Ascending aorta (tissue), 2 donors: ENCODE data around the gene SCN1B. TPM values are rescaled to one million over a fixed set of nuclear protein-coding genes. Genes with fewer than 3 reads are reported as not detected.
"Not testable (repeated sequence)": the region's sequence is repeated elsewhere in the genome, so short reads cannot be mapped to it uniquely, and the experiment has no call there.

Experiments used
- DNase-seq, 2 donors: peaks; one replicate each; pipeline ENCODE4 v3.0.0-alpha.2; 2019; ENCODE audit warnings: low spot score in 2 of 2
- H3K27ac ChIP-seq, 2 donors: fragments of 200-600 bp; sonication (generic); one replicate each; pipeline ENCODE4 v1.5.1; 2016 to 2017; ENCODE audit warnings: mild to moderate bottlenecking in 1 of 2
- H3K27me3 ChIP-seq: fragments of 200-600 bp; sonication (generic); one replicate; pipeline ENCODE4 v1.5.1; 2017
- H3K36me3 ChIP-seq, 2 donors: fragments of 200-600 bp; sonication (generic); one replicate each; pipeline ENCODE4 v1.5.1; 2016
- H3K4me1 ChIP-seq, 2 donors: fragments of 200-600 bp; sonication (generic); one replicate each; pipeline ENCODE4 v1.5.1; 2016 to 2017; ENCODE audit warnings: mild to moderate bottlenecking in 1 of 2
- H3K4me3 ChIP-seq, 2 donors: fragments of 200-600 bp; sonication (generic); one replicate each; pipeline ENCODE4 v1.5.1; 2016 to 2017; ENCODE audit warnings: mild to moderate bottlenecking in 1 of 2
- H3K9me3 ChIP-seq, 2 donors: fragments of 200-600 bp; sonication (generic); one replicate each; pipeline ENCODE4 v1.5.1; 2016
- intact Hi-C: fragments of 100-400 bp; cut with DNase I; formaldehyde crosslinking; loops from one replicate; pipeline ENCODE4 v1.15.1; 2023
- total RNA-seq: library from RNA; depleted of rRNA; stranded (reverse); fragments of >200 nt; gene quantifications from one replicate; pipeline ENCODE4 v1.1.0, GENCODE V29; 2016
- TF ChIP-seq, protein P1 (sequence below), 3 experiments: fragments of 200-600 bp in 2 of 3; fragments of 450-650 bp in 1 of 3; sonication (generic) in 2 of 3; IDR thresholded peaks; one replicate each; pipeline ENCODE4 v1.5.1; 2016 to 2019; ENCODE audit warnings: antibody characterized with exemption in 3 of 3, mild to moderate bottlenecking in 1 of 3, moderate library complexity in 1 of 3

Gene SCN1B
- total RNA-seq, 1 donor from 2014 or later = 20.8 TPM

GRCh38 chr19:35013820-35014754 is 16.2 kb upstream of the SCN1B start:
- TF ChIP-seq, protein P1, sequence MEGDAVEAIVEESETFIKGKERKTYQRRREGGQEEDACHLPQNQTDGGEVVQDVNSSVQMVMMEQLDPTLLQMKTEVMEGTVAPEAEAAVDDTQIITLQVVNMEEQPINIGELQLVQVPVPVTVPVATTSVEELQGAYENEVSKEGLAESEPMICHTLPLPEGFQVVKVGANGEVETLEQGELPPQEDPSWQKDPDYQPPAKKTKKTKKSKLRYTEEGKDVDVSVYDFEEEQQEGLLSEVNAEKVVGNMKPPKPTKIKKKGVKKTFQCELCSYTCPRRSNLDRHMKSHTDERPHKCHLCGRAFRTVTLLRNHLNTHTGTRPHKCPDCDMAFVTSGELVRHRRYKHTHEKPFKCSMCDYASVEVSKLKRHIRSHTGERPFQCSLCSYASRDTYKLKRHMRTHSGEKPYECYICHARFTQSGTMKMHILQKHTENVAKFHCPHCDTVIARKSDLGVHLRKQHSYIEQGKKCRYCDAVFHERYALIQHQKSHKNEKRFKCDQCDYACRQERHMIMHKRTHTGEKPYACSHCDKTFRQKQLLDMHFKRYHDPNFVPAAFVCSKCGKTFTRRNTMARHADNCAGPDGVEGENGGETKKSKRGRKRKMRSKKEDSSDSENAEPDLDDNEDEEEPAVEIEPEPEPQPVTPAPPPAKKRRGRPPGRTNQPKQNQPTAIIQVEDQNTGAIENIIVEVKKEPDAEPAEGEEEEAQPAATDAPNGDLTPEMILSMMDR (IDR thresholded peaks at IDR 0.05) = no peak
- intact Hi-C loops = loop anchor here (1.0 kb wide), 1 partner anchor 41 kb away; no protein-coding TSS in a partner anchor
- H3K36me3 ChIP-seq = peaks cover 72 to 84% of the 10 kb centered on the region in 2 donors
- no peak overlapping the region for H3K27ac ChIP-seq
- peaks cover 0 to 4% of the 10 kb centered on the region in 2 donors for H3K4me1 ChIP-seq
- H3K4me3 ChIP-seq = no peak overlapping the region
- no peak for DNase-seq
- no peaks in the 10 kb centered on the region for H3K9me3 ChIP-seq
- no peaks in the 10 kb centered on the region for H3K27me3 ChIP-seq

- H3K4me1 ChIP-seq, H3K27ac ChIP-seq, H3K9me3 ChIP-seq, H3K4me3 ChIP-seq, intact Hi-C loops, H3K27me3 ChIP-seq, DNase-seq: not testable (repeated sequence)
- H3K36me3 ChIP-seq = peaks cover 72 to 84% of the 10 kb centered on the region in 2 donors
Observed at GRCh38 chr19:35014774-35015173, 15.5 kb upstream of the SCN1B start.

DNA sequence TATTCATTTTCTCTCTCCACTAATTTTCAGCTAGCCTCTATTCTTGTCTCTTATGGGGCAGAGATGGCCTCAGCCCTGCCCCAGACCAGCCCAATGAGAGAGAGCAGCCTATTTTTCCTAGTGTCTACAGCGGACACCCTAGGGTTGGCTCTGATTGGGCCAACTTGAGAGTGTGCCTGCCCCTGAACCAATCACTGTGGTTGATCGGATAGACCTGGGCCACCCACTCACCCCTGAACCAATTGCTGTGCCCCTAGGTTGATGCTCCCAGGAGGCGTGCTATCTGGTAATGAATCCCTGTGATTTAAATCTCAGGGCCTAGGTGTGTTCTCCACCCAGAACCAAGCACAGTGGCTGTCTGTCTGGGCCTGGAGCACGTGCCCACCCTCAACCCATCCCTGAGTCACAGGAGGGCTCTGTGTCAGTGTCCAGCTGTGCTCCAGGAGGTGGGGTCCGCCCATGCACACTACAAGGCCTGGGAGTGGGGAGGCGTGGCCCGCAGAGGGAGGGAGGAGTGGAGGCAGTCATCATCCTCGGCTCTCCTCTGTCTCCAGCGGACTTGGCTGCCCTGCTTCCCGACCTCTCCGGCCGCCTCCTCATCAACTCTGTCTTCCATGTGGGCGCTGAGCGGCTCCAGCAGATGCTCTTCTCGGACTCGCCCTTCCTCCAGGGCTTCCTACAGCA is 14.9 kb upstream of the SCN1B start:
- Histone ChIP-seq H3K27me3 (no peaks in the 10 kb centered on the region), H3K4me3 (no peak overlapping the region), H3K27ac (no peak overlapping the region), H3K4me1 (peaks cover 0 to 4% of the 10 kb centered on the region in 2 donors), H3K9me3 (no peaks in the 10 kb centered on the region), H3K36me3 (peaks cover 72 to 84% of the 10 kb centered on the region in 2 donors)
- TF ChIP-seq, protein P1 (IDR thresholded peaks at IDR 0.05) = no peak
- no peak for DNase-seq
- intact Hi-C loops = no loop called here

GRCh38 chr19:35015954-35016351 is 14.3 kb upstream of the SCN1B start:
- peaks cover 73 to 85% of the 10 kb centered on the region in 2 donors for H3K36me3 ChIP-seq
- H3K27ac ChIP-seq = no peak overlapping the region
- H3K4me3 ChIP-seq = no peak overlapping the region
- H3K4me1 ChIP-seq = peaks cover 0 to 4% of the 10 kb centered on the region in 2 donors
- H3K9me3 ChIP-seq = no peaks in the 10 kb centered on the region
- DNase-seq = no peak
- TF ChIP-seq, protein P1 (IDR thresholded peaks at IDR 0.05) = no peak
- intact Hi-C loops = no loop called here
- H3K27me3 ChIP-seq = no peaks in the 10 kb centered on the region

GRCh38 chr19:35017507-35017906 is 12.8 kb upstream of the SCN1B start:
- H3K4me1 ChIP-seq = peaks cover 0 to 4% of the 10 kb centered on the region in 2 donors
- H3K9me3 ChIP-seq = no peaks in the 10 kb centered on the region
- H3K4me3 ChIP-seq = no peak overlapping the region
- no peak for DNase-seq
- H3K36me3 ChIP-seq = peaks cover 78 to 90% of the 10 kb centered on the region in 2 donors
- TF ChIP-seq, protein P1 (IDR thresholded peaks at IDR 0.05) = no peak
- intact Hi-C loops = no loop called here
- no peak overlapping the region for H3K27ac ChIP-seq
- no peaks in the 10 kb centered on the region for H3K27me3 ChIP-seq

DNA sequence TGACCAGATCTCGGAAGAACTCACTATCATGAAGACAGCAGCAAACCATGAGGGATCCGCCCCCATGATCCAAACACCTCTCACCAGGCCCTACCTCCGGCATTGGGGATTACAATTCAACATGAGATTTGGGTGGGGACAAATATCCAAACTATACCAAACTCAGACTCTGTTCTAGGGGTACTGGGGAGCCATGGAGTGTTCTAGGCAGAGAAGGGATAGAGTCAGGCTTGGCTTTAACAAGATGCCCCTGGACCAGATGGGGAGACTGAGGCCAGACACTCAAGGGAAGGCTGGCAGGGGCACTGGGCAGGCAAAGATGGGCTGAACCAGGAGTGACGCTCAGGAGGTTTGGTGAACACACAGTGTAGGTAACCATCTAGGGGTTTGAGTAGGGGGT is 11.9 kb upstream of the SCN1B start:
- peaks cover 87 to 99% of the 10 kb centered on the region in 2 donors for H3K36me3 ChIP-seq
- TF ChIP-seq, protein P1 (IDR thresholded peaks at IDR 0.05) = no peak
- no peaks in the 10 kb centered on the region for H3K4me1 ChIP-seq
- no peak overlapping the region for H3K27ac ChIP-seq
- DNase-seq = no peak
- no peaks in the 10 kb centered on the region for H3K27me3 ChIP-seq
- no peak overlapping the region for H3K4me3 ChIP-seq
- intact Hi-C loops = no loop called here
- no peaks in the 10 kb centered on the region for H3K9me3 ChIP-seq
